ENCODE results near the gene WDR36. TPM values are rescaled to one million over a fixed set of nuclear protein-coding genes. Genes with fewer than 3 reads are reported as not detected.

The WDR36 gene
- total and polyA plus RNA-seq, 2 experiments from 2014 or later = 18.5 to 56.8 TPM

GRCh38 chr5:111066261-111066938 lies 25.7 kb upstream of the WDR36 start (continued):
- TF ChIP-seq ZNF462 (CRISPR knock-in tag; IDR thresholded peaks at IDR 0.05) = no peak

GRCh38 chr5:111068213-111068612 lies 23.9 kb upstream of the WDR36 start:
- Histone ChIP-seq H3K4me3 (no peak overlapping the region), H3K27ac (ENCODE audit: low read depth) (no peak overlapping the region), H3K27me3 (ENCODE audit: insufficient read depth) (peaks cover 54% of the 10 kb centered on the region), H3K79me2 (replicated peaks; ENCODE audit: insufficient read depth) (no peaks in the 10 kb centered on the region), H3F3A (replicated peaks; ENCODE audit: low read depth) (no peaks in the 10 kb centered on the region), H3K4me2 (no peak overlapping the region), H3K36me3 (ENCODE audit: insufficient read depth) (no peaks in the 10 kb centered on the region), H3K9me2 (ENCODE audit: insufficient read depth) (no peaks in the 10 kb centered on the region), H3K4me1 (ENCODE audit: insufficient read depth) (peaks cover 14% of the 10 kb centered on the region; the same call in 1 of the 2 replicates), H2AFZ (no peak overlapping the region), H4K20me1 (replicated peaks; ENCODE audit: insufficient read depth) (no peaks in the 10 kb centered on the region)
- ATAC-seq (no peak), DNase-seq (ENCODE audit: low spot score) (no peak)
- H3K4me3 Mint-ChIP-seq = no peak overlapping the region
- no peak overlapping the region for H3K27ac Mint-ChIP-seq
- no peaks in the 10 kb centered on the region for H3K9me3 Mint-ChIP-seq
- H3K4me1 Mint-ChIP-seq = peaks cover 4% of the 10 kb centered on the region; the same call in 2 of the 3 replicates
- H3K27me3 Mint-ChIP-seq (ENCODE audit: insufficient read depth, low read depth, poor library complexity) = peaks cover 46% of the 10 kb centered on the region
- H3K36me3 Mint-ChIP-seq (ENCODE audit: low read depth) = no peaks in the 10 kb centered on the region
- no peak for TF ChIP-seq REST (IDR thresholded peaks at IDR 0.05; ENCODE audit: unreplicated experiment)
- no peak for TF ChIP-seq EZH2 (IDR thresholded peaks at IDR 0.05; ENCODE audit: low read depth, unreplicated experiment)
- no peak for TF ChIP-seq CTCF (conservative IDR thresholded peaks at IDR 0.05; ENCODE audit: low read depth in 2 of 2)
- TF ChIP-seq ZNF331 (CRISPR knock-in tag; IDR thresholded peaks at IDR 0.05; ENCODE audit: low read depth) = no peak
- no peak for TF ChIP-seq EZH2phosphoT487 (IDR thresholded peaks at IDR 0.05; ENCODE audit: unreplicated experiment)
- no peak for TF ChIP-seq POLR2AphosphoS5 (IDR thresholded peaks at IDR 0.05; ENCODE audit: low read depth)
- TF ChIP-seq ETS1 (IDR thresholded peaks at IDR 0.05) = no peak
- TF ChIP-seq NANOG (IDR thresholded peaks at IDR 0.05; ENCODE audit: borderline replicate concordance) = no peak
- no peak for TF ChIP-seq CREB1 (CRISPR knock-in tag; IDR thresholded peaks at IDR 0.05; ENCODE audit: low read depth)
- no peak for TF ChIP-seq ZNF114 (CRISPR knock-in tag; IDR thresholded peaks at IDR 0.05)
- TF ChIP-seq STAT1 (IDR thresholded peaks at IDR 0.05; ENCODE audit: unreplicated experiment) = no peak
- TF ChIP-seq JUNB (IDR thresholded peaks at IDR 0.05; ENCODE audit: unreplicated experiment) = no peak

All from GM23338 (cell line).